ENCODE results near the gene CASR.

CASR gene

DNA sequence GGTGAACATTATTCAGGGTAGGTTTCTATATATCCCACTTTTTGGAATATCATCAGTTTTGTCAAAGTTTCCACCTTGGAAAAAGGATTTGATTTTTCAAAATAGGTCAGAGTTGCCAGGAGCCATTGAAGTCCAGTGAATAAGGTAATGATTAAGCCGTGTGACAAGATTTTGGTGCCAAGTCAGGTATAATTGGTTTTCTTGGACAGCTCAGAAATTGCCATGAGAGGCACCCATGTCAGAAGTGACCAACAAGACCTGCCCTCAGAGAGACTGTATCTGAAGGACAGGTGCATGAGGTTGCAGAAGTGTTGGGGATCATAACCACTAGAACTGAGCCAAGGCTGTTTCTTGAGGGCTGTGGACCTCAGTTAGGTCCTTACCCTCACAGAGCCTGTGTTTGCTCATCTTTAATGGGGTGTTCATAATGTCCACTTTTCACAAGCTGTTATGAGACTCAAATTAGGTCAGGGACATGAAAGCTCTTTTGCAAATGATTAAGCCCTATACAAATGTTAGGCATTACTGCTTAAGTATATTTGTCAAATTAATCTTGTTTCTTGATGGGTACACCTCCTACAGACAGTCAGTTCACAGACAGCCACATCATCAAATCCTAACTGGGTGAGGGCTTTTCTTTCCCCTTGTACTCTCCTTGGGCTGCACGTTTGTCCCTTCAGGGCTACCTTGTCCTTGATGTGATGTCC lies 32.3 kb downstream of the CASR start:
- no peak for DNase-seq (ENCODE audit: low read depth)

DNA sequence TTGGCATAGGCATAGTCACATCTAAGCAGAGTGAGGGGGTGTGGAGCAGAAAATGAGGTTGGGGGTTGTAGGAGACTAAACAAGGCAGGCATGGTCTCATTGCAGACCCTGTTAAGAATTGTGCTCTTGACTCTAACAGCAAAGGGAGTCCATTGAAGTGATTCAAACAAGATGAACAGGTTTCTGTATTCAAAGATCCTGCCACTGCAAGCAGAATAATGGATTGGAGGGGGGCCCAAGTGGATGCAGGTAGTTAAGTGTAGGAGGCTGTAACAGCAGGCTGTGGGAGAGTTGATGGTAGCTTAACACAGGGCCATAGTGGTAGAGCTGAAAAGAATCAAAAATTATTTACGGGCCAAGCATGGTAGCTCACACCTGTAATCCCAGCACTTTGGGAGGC lies 34.4 kb downstream of the CASR start:
- no peak for DNase-seq (ENCODE audit: low read depth)

DNA sequence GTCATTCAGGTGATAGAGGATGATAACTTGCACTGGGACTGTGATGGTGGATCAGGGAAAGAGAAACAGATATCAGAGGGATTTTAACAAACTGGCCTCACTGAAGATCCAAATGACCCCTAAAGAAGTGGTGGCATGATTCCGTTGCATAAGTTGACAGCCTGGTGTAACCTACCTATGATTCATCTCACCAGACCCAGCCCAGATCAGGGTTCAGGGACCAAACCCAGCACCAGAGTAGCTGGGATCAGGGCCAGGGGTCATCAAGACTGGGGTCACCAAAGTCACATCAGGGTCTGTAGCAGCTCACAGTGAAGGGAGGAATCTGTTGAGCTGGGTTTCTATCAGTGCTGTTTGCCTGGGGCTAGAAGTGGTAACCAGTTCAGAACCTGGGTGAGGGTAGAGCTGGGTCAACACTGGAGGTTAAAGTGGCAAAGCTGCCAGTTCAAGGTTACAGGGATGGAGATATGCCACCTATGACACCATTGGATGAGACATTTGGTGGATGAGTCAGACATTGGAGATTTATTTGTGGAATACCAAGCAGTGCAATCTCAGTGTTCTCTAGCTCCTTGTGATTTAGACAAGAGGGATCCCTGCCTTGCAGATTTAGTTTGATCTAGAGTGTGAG lies 35.9 kb downstream of the CASR start:
- DNase-seq (ENCODE audit: low read depth): no peak

DNA sequence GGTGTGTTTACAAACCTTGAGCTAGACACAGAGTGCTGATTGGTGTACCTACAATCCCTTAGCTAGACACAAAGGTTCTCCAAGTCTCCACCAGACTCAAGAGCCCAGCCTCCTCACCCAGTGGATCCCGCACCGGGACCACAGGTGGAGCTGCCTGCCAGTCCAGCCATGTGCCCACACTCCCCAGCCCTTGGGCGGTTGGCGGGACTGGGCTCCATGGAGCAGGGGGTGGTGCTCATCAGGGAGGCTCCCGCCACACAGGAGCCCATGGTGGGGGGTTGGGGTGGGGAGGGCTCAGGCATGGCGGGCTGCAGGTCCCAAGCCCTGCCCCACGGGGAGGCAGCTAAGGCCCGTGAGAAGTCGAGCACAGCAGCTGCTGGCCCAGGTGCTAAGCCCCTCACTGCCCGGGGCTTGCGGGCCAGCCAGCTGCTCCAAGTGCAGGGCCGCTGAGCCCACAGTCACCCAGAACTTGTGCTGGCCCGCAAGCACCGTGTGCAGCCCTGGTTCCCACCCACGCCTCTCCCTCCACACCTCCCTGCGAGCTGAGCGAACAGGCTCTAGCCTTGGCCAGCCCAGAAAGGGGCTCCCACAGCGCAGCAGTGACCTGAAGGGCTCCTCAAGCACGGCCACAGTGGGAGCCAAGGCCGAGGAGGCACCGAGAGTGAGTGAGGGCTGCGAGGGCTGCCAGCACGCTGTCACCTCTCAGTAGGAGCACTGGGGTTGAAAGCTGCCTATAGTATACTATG lies 43.7 kb downstream of the CASR start:
- DNase-seq (ENCODE audit: low read depth): no peak

DNA sequence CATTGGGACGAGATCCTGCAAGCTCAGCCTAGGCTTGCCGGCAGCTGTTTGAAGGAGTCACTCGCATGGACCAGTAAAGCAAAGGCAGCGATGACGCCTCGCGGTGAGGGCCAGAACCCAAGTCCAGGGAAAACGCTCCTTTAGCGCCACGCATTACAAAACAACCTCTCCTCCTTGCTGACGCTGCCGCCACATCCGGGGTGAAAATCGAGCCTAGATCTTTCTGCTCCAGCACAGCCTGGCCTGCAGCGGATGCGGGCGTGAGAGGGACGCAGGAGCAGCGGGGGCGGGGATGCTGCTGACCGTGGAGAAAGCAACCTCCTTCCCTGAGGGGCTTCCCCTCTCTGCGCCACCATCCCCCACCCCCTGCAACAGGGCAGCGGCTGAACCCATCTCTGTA lies 46.7 kb downstream of the CASR start:
- no peak for DNase-seq (ENCODE audit: low read depth)

DNA sequence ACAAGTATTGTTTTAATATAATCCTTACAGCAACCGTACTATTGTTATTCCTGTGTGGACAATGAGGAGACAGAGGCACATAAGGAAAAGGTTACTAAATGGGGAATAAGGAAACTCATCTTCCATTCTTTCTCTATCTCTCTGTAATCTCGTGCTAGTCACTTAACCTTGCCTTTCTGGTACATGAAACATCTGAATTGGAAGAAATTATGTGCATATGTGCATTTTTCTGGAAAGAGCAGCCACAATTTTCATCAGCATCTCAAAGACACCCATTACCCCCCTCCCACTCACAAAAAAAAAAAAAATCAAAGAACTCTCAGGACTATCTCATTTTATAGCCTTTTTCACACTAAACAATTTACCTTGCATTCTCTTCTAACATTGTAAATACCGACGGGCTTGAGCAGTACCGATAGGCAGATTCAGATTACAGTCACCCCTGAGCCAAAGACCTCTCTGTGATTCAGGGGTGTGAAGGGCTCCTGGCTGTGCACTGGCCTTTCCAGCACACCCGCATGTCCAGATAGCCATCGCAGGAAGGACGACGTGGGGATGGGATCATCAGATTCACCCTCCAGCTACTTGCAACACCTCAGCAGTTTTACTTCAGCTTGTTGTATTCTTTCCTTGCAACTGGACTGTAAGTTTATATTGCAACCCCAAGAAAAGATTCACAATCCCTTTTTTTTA lies 48.1 kb downstream of the CASR start:
- DNase-seq (ENCODE audit: low read depth): no peak

DNA sequence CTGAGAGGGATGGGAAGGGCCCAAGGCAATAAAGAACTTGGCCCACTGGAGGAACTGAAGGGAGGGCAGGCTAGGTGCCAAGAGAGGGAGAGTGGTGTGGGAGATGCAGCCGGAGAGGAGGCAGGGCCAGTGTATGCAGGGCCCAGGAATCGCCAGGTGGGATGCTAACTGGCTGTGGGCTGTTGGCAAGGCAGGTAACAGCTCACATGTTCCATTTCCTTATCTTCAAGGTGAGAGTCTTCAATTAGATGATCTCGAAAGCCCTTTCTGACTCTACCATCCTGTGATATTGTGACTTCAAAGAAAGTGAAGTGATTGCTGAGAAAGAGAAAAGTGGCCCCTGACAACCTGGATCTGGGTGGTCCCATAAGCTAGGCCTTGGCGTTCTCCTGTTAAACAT lies 49.0 kb downstream of the CASR start:
- no peak for DNase-seq (ENCODE audit: low read depth)

DNA sequence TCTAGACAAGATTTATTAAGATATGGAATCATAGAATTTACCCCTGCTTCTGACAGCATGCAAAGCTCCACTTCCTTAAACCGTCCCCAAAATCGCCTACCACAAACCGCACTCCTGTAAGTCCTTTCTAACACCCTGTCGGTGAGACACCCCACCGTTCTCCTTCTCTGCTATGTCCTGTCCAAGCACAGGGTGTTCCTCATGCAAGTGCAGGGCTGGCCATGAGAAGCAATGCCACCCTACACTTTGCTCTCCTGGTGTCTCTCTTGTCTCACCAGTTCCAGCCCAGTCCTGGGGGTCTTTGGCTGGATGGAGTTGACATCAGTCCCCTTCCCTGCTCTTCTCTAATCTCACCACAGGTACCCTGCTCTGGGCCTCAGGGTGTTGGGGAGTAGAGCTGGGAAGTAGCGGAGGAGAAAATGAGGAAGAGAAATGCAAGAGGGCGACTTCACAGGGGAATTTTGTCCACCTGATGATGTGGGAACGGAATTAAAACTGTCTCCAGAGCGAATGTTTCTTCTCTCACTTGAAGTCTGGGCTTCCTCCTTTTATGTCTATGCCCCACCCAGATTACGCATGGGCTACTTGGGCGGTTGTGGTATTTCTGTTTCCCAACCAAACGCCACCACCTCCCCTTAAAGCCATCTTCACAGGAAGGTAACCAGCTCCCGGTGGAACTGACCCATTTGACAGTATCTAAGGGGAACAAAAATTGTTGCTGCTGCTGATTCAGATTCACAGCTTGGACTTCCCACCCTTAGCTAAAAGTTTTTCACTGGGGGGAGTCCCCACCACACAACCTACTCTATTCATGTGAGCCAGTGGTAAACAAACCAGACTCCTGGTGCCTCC lies 49.9 kb downstream of the CASR start:
- DNase-seq (ENCODE audit: low read depth): no peak

DNA sequence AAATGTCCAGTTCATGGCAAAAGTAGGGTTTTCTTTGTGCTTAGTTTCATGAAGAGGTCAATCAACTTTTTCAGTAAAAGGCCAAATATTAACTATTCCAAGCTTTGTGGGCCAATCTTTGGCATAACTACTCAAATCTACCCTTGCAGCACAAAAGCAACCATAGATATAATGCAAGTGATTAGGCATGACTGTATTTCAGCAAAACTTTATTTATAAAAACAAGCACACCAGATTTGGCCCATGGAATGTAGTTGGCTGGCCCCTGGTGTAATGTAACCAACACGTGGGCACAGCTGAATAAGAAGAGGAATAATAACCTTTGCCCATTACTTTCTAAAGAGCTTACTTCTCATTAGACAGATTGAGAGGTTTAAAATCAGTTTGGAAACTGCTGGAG lies 50.6 kb downstream of the CASR start:
- no peak for DNase-seq (ENCODE audit: low read depth)

DNA sequence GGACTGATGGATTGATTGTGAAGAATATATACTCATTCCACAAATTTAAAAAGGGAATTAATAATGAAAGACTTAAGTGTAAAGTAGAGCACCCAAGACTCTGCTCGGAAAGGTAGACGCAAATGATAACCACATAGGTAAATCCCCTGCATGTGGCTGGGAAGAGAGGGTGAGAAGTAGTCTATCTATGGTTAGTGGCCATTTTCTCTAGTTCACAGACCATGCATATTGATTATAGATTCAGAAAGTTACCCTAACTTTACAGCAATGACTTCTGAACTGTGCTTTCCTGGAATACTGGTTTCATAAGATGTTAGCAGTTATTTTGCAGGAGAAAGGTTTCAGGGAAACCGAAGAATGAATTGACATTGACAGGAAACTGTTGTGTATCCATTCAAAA lies 51.7 kb downstream of the CASR start:
- no peak for DNase-seq (ENCODE audit: low read depth)

DNA sequence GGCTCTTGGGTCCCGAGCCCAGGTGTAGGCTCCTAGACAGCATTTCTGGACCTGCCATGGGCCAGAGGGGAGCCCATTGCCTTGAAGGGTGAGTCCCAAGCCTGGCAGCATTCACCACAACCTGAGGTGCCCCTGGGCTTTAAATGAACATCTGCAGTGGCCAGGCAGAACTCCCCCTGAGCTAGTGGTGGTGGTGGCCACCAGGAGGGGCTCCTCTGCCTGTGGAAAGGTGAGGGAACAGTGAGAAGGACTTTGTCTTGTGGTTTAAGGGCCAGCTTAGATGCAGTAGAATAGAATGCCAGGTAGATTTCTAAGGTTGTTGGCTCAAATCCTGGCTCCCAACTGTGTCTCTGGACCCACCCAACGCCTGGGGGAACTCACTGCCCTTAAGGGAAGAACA lies 55.6 kb downstream of the CASR start:
- DNase-seq (ENCODE audit: low read depth): no peak

DNA sequence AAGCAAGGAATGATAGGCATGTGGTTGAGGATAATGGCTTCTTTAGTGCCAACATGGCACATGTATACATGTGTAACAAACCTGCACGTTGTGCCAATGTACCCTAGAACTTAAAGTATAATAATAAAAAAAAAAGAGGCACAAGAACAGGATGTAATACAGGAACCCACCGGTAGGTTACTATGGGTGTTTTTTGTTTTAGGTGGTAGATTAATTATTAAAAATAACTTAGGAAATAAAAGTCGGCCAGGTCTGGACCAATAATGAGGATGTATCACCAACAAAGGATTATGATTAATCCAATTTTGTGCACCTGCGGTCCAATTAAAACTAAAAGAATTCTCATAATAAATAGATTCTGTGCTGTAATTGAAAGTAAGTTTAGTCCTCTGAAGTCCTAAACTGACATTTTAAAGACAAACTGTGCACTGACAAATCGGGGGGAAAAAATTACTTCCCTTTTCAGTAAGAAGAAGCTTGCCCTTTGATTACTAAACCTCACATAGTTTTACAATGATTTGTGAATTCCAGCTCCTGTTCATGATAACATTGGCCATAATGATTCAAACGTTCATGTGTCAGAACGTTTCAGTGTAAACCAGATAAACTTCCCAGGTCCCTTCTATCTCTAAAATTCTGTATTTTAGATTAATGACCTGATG lies 62.2 kb downstream of the CASR start:
- no peak for DNase-seq (ENCODE audit: low read depth)

DNA sequence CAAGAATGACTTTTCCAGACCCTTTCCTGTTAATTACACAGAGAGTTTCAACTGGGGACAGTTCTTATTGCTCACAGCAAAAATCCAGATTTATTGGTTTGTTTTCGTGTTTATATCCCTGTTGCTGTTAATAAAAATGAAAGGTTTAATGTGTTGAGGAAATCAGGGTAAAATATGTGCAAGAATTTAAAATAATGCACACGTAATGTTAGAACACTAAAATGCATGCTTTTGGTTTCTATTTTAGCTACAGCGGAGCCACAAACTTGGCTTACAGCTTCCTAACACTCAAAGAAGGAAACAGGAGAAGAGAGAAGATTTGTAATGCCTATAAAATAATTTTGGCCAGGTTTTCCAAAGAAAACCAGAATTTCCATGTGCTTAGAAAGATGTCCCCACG lies 62.7 kb downstream of the CASR start:
- no peak for DNase-seq (ENCODE audit: low read depth)

DNA sequence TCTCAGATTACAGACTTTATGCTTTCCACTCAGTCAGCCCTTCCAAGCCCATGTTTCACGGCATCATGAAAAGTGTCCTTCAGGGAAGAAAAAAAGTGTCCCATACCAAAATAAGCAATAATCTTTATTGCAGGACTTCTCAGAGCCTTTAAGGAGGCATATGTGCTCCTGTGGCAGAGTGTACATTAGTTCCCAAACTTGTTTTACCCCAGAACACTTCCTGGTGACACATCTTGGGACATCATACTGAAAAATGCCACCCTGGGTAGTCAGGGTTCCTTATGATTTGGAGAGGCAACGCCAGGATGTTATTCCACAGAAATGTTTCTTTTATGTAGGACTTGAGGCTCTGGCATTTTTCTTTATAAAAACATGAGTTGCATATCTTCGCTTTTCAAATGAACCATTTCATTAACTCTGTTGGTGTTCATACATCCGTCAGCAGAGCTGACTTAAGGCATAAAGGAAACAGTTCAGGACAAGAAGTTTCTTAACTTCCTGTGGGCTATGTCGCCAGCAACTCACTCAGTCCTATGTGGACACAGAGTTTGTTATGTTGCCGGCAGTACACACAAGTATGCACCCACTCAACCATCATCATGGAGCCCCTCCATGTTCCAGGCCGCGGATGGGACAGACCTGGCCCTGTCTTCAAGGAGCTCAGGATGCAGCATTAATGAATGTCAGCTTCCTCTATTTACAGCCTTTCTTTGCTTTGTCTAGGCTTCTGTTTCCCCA lies 63.8 kb downstream of the CASR start:
- DNase-seq (ENCODE audit: low read depth): no peak

DNA sequence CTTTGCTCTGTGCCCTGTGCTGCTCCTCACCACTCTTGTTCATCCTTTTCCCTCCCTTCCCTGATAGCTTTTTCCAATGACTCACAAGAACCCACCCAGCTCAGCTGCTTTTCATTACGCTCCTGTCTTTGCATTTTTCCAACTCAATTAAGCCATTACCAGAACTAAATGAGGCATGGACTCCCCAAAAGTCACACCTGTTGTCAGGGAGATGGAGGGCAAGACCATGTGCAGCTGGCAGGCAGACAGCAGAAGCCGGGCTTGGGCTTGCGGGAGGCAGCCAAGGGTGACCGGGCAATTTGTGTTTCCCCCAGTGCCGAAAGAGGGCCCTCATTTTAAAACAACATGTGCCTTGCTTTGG lies 64.3 kb downstream of the CASR start:
- DNase-seq (ENCODE audit: low read depth): no peak

DNA sequence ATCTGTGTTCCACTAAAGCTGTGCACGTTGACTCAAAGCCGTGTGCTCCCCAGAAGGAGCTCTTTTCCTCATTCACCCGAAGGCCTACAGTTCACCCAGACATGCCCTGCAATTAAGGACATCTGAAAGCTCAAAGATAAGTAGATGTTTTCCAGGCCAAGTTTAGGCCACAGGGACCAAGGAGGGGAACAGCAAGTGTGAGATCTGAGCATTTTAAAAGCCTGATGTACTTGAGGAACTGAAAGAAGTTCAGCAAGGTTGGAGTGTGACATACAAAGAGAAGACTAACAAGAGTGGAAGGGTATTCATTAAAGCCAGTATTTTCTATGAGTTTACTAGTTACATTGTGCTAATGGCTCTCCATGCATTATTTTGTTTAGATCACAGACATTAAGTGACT lies 68.0 kb downstream of the CASR start:
- no peak for DNase-seq (ENCODE audit: low read depth)

DNA sequence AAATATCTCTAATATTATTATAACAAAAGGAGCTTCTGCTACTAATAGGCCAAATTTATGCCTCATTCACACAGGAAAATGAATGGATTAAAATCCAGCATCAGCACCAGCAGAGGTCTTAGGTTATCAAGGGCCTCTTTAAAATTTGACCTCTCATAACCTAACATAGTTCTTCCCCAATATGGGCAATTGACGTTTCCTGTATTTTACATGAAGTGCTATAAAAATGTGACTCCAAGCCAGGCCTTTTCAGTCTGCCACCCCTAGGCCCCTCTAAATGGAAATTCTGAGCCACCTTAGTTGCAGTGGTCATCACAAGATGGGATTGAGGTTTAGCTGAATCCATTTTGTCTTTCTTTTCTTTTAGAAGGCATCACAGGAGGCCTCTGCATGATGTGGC lies 70.1 kb downstream of the CASR start:
- DNase-seq (ENCODE audit: low read depth): no peak

DNA sequence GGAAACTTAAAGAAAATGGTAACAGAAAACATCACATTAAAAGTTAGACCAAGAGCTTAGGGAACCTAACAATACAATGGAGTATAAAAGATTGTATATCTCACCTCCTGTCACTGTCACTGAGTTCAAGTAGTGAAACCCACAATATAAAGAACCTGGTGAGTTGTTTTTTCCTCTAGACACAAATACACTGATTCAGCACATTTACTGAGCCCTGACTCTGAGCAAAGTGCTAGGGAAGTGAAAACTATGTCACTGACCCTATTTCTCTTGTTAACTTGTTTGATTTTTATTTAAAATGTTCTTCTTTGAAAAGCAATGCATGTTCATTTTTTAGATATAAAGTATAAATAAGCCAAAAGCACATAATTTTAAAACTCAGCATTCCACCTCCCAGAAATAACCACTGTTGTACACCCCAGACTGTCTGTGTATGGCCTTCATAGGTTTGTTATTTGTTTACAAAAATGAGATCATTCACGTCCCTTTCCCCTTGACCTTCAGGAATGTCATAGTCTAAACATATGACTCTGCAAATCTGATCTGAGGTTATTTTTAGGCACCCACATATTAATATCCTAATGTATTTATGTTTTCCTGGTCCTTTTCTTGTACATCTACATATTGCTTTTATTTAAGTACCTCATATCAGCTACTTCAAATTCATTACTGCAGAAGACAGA lies 72.4 kb downstream of the CASR start:
- no peak for DNase-seq (ENCODE audit: low read depth)

DNA sequence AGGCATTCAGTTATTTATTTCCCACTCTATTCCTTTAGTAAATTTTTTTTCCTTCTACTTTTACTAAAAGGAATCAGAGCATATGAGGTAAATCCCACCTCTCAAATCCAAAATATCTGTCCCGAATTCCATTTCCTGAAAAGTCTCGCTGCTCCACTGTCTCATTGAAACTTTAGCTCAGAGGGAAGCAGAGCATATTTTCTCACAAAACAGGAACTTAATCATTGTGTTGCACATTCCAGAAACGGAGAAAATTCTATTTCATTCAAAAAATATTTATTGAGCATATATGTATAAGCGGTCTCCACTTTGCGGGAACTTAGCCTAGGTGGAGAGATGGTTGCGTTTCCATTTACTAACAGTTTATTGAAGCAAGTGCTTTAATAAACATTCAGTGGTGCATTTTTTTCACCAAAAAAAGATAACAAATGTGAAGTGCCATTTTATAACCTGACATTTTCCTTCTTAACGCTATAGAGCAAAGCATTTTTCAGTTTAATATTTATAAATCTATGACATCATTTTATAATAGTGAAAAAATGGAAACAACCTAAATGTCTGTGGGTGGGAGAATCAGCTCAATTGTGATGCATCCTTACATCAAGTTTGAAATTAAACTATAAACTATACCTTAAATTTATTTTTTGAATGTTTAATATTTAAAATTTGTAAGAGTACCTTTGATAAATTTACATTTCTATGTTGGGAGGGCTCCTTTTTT lies 74.3 kb downstream of the CASR start:
- DNase-seq (ENCODE audit: low read depth): no peak
